GM19372 (cell line): ENCODE data around the gene DOCK10.

ENCODE experiments used
- ATAC-seq: cut with Tn5 transposase; IDR thresholded peaks from one replicate; pipeline ENCODE4 v1.9.1; 2021; ENCODE audit warnings: mild to moderate bottlenecking, low read depth, moderate library complexity; ENCODE audit not compliant: unreplicated experiment

Gene DOCK10

GRCh38 chr2:224983712-224984554, 58.3 kb downstream of the DOCK10 start:
- no peak for ATAC-seq

DNA sequence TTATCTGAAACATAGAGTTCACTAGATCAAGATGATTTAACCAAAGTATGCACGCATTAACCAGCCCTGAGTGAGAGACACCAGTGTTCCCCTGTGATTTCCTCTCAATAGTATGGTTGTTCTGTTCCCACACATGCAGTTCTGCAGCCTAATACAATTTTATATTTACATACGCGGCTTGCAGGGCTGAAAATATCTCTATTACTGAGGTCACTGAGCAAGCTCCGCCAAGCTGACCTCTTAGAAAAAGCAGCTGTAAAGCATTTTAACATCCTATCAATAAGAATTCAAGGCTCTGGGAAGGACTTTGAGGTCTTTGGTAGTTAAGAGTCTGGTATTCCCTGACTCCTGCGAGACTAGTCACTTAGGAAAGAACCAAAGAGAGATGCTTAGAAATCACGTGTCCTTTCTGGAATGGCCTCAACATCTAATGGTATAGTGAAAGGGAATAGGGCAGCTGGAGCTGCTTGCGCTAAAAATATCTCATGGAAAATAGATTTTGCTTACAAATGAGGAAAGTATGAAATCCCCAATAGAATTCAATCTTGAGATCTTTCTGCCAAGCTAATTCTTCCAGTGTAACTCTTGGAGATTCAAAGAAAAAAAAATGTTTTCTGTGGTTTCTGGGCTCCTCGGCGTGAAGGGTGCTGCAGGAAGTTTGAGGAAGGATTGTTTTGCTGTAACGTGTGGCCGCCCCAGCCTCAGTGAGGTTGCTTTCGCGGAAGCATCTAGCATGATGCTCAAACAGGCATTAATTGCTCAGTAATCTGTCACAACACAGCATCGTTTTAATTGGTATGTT, 59.2 kb downstream of the DOCK10 start:
- ATAC-seq: peak; percentile 63

- ATAC-seq: no peak
Observed at GRCh38 chr2:224982226-224982625, 60.0 kb downstream of the DOCK10 start.

GRCh38 chr2:224976629-224977525, 65.4 kb downstream of the DOCK10 start:
- ATAC-seq: peak; percentile 47

DNA sequence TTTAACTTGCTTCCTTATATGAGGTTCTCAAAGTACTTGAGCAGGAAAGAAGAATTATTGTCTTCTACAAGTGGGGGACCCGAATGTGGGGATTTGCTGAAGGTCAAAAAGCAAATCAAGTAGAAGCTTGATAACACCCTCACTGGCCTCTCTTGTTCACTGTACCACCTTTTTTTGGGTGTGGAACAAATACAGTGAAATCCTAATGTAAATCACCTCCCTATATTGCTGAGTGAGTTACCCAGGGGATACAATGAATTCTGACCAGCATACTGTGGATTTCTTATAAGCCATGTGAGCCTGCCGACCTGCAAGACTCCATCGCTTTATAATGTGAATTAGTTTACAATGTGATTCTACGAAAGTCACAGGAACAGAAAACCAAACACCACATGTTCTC, 66.5 kb downstream of the DOCK10 start:
- ATAC-seq: no peak

GRCh38 chr2:224973112-224974016, 68.9 kb downstream of the DOCK10 start:
- ATAC-seq: no peak

DNA sequence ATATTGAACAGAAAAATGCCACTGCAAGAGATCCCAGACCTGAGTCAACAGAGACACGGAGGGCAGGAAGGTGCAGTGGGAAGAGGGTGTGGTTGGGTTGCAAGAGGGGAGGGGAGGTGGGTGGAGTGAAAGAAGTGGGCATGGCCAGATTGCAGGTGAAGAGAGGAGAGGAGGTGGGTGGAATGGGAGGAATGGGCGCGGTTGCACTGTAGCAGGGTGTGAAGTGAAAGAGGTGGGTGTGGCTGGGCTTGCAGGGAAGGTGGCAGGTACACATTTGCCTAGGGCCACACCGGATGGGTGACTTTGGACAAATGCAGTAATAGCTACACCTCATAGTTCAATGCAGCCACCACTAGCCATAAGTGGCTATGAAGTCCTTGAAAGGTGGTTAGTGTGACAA, 71.1 kb downstream of the DOCK10 start:
- ATAC-seq: no peak

DNA sequence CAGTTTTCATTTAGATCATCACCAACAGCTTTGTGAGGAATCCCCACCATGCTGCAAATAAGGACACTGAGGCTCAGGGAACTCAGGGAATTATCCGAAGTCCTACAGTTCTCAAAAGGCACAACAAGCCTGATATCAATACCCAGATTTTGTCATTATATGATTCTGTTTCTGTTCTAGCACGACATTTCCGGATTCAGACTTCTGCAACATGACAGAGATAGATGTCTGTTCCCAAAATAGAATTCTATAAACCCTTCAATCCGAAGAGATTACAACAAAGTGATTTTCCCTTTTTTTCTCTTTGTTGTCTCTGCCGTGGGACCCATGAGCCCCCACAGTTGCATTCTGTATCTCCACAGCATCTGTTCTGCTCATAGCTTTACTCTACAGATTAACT, 72.0 kb downstream of the DOCK10 start:
- ATAC-seq: peak; percentile 30

DNA sequence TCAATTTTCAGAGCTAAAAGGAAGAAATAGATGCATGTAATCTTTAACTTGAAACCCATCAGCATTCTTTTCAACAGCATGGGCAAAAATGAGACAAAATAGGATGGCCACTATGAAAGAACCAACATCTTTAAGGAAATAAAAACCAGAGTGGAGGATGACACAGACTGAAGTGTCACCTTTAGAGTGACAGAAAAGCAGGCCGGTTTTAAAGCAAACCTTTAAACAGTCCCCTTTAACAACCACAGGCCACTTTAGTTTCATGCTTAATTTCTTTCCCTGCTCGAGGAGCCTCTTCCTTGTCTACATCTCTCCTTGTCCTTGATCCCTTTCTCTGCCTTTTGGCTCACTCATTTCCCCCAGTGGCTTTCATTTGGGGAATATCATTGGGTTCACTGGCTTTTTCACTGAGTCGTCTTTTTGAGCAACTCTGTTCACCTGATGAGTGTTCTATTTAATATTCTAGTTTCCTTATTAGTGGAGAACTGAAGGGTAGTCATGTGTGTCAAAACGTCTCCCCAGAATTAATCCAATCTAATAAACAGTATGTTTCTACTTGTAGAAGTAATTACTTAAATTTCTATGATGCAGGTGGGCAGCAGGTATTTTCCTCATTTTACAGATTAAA, 72.5 kb downstream of the DOCK10 start:
- ATAC-seq: peak; percentile 30

GRCh38 chr2:224969095-224969494, 73.2 kb downstream of the DOCK10 start:
- ATAC-seq: no peak

DNA sequence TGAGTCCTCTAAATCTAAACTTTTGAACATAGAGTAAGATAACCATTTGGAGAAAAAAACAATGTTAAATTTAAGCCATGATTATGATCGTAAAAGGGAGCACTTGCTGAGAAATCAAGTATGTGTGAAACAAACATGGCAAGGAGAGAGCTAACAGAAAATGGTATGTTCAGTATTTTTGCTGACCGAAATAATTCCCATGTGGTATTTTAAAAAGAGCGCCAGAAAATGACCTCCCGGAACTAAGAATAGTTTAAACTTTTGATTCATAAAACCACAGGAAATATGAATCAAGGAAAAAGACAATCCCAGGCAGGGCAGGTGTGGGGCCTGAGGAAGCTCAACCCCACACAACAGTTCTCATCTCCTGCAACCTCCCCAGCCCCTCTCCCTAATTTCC, 74.2 kb downstream of the DOCK10 start:
- ATAC-seq: no peak

DNA sequence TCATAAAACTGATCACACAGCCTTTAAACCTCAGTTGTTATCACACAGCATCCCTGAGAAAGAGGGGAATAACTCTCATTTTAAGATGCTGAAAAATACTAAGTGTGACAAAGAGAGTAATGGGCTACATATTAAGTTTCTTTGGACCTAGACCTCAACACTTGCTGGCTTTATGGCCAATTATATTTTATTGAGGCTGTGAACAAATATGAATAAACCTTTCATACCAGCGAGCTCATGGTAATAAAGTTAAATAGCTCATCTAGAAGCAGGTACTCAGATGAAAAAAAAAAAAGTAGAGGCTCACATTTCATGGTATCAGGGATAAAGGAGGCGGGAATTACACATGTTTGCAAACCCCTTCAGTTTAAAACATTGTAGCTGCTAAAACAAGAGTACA, 75.7 kb downstream of the DOCK10 start:
- no peak for ATAC-seq

GRCh38 chr2:224959556-224959955, 82.7 kb downstream of the DOCK10 start:
- ATAC-seq: no peak

DNA sequence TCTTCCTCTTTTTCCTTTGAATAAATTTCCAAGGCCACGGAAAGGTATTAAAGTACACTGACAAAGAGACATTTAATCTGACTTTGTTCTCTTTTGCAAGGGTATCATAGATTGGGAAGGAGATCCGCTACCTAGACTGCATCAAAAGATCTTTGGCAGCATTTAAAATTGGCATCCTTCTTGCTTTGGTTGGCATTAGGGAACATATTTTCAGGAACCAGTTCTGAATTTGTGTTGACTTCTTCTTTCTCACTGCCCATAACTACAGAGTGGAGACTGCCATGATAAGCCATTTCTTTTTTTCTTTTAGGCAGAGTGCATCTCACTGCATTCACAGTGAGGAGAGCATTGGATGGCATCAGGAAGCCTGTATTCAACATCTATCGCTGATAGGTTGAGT, 83.4 kb downstream of the DOCK10 start:
- no peak for ATAC-seq

DNA sequence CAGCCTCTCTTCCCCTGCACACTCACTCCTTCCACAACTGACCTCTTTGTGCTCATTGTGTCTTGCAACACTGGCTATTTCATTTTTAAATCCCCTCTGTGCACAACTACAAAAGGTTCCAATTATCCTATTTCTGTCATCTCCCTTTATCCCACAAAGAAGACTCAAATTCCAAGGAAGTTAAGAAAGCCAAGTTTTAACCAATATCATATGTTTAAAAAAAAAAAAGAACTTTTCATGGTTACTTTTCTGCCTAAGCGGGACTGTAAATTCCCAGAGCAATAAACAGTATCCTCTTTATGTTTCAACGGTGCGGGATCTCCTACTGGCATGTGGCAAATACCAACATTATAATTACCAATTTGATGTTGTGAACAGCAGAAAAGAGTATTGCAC, 83.8 kb downstream of the DOCK10 start:
- ATAC-seq: no peak

DNA sequence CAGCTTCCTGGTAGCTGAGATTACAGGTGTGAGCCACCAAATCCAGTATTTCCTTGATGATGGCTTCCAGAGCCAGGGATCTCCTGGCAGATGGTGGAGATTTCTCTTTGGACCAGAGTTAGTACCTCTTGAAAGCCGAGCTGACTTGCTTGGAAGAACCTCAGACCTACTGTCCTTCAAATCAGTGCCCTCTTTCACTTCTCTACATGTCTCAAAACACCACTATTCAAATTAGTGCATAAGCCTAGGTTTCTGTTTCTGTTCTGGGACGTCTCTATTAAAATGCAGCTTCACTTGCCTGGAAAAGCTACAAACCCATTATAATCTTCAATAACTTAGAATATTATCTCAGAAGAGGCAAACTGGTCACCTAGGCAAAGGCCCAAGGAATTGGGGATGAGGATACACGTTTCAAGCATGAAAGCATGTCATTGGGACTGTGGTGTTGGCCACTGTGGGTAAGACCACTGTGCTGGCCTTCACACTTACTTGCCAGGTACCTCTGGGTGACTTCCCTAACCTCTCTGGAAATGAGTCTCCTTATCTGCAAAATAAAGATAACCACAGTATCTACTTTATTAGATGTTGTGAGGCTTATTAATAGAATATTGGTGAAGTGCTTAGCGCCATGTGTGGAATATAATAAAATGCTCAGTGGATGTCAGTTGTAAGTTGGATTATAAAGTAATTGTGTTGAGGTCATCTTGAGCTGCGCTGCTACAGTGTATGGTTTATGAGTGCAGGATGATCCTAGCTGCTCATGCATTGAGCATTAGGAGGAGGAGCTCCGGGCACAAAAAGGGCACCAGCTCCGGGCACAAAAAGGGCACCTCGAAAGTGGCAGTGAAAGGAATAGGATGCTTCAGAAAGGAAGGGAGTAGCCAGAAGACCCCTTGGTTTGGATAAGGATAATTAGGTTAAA, 84.5 kb downstream of the DOCK10 start:
- ATAC-seq: peak; percentile 76

- no peak for ATAC-seq
Observed at GRCh38 chr2:224956706-224957105, 85.6 kb downstream of the DOCK10 start.

DNA sequence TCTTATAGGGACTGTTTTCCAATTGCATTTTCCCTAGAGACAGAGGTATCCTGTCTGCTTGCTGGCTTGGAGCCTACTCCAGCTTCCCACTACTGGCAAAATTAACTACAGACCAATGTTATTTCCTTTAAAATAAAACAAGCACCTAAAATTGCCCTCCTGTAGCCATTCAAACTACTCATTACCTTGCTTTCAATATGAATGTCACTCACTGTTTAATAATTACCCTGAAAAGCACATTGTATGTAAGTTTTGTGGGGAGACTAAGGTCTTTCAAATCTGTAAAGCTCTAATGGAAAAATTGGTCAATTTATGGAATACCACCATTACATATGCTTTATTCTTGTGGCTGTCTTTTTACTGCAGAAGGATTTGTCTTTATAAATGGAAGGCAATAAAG, 87.3 kb downstream of the DOCK10 start:
- no peak for ATAC-seq
